AG09319 (cell line): Measurements from ENCODE around the gene MAPK7.

Experiments used
- DNase-seq: peaks from one replicate; pipeline ENCODE4 v3.0.0-alpha.2; 2010; ENCODE audit warnings: low read depth; ENCODE audit errors: extremely low read depth
- CTCF ChIP-seq: IDR thresholded peaks from 2 replicates; pipeline ENCODE4 v1.5.1; 2011; ENCODE audit warnings: low read depth, mild to moderate bottlenecking, inconsistent platforms, low read length, moderate library complexity

The MAPK7 gene

GRCh38 chr17:19365499-19365817, 12.8 kb upstream of the MAPK7 start:
- no peak for TF ChIP-seq CTCF

DNA sequence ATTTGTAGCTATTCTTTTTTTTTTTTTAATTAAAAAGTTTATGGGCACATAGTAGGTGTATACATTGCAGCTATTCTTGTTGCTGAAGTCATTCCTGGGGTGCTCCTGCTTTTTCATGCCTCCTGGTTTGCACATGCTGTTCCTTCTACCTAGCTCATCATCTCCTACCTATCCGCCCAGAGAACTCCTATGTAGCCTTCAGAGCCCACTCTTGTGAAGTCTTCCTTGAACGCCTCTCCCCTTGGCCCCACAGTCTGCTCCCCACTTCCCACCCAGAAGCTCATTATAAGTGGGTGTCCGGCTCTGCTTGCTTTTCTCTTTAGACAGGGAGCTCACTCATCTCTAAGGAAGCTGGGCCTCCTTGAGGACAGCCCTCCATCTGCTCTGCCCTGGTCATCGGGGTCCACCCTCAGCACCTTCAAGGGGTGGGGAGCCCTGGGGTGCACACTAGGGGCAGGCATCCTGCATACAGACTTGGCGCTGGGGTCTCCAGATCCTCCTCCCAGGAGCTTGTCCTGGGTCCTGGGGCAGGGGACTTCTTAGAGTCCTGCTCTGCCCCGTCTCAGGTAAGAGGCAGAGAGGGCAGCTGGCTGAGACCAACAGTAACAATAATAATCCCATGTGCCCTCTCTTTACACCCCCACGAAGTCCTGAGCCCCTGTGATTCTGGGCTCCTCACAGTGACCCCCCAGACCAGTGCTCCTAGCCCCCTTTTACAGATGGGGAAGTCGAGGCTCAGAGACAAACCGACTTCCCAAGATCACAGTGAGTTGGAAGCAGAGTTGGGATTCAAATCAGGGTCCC, 12.3 kb upstream of the MAPK7 start:
- no peak for DNase-seq
- TF ChIP-seq CTCF: no peak

More at GRCh38 chr17:19365499-19365817, 12.8 kb upstream of the MAPK7 start:
- no peak for DNase-seq

DNA sequence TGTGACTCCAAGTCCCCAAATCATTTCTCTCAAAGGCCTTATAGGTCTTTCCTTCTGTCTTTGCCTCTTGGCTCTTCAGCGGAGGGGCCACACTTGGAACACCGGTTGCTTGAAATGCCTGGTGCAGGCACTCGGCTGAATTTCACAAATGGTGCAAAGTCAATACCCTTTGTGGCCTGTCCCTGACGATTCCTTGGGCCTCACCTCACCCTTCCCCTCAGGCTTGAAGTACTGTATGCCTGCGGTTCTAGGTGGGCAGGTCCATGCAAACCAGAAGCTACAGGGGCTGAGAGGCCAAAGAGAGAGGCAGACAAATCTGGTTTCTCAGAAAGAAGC, 11.7 kb upstream of the MAPK7 start:
- no peak for DNase-seq
- no peak for TF ChIP-seq CTCF

DNA sequence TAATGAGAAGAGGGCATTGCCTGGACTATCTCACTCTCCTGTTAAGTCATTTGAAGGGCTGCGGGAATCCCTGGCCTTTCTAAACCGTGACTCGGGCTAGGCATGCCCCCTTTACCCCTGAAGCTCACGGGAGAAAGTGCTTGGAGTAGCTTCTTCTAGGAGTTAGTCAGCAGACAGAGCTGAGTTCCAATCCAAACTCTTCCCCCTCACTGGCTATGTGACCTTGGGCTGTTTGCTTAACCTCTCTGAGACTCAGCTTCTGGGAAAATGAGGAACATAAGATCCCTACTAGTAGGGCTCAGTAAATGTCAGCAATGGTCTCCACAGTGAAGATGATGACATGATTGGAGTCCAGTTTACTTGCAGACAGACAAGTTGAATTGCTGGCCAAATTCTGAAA, 10.1 kb upstream of the MAPK7 start:
- no peak for TF ChIP-seq CTCF
- DNase-seq: no peak

DNA sequence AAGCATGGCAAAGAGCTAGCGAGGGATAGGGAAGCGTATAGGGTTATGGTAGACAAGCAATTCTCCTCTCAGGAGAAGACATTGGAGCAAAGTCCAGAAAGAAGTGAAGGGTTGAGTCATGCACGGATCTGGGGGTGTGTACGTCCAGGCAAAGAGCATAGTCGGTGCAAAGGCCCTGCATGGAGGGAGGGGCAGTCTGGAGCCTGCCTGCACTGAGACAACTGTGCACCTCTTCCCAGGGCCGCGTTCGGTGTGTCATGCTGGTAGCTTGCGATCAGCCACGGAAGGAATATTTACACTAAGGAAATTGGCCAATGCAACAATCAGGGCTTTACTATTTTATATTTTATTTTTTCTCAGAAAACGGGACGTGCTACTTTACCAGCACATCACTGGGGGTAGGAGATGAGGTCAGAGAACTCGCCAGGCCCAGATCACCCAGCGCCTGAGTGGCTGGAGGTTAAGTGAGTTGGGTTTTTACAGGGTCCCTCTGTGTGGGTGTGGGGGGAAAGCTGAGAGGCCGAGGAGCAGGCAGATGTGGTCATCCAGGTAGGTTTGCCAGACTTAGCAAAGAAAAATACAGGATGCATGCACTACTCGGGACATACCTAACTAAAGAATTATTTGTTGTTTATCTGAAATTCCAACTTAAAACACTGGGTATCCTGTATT, 9.1 kb upstream of the MAPK7 start:
- no peak for DNase-seq
- TF ChIP-seq CTCF: no peak

- DNase-seq: no peak
- no peak for TF ChIP-seq CTCF
Measured at GRCh38 chr17:19369846-19370492, 8.3 kb upstream of the MAPK7 start.

GRCh38 chr17:19370493-19370960, 7.8 kb upstream of the MAPK7 start:
- TF ChIP-seq CTCF: no peak
- no peak for DNase-seq
